Suprapubic skin (tissue), 4 donors: Measurements from ENCODE around the gene RPL39L. TPM values are rescaled to one million over a fixed set of nuclear protein-coding genes. Genes with fewer than 3 reads are reported as not detected.

ENCODE experiments used
- DNase-seq, 2 donors: peaks; one replicate each; pipeline ENCODE4 v3.0.0-alpha.2; 2019; ENCODE audit warnings: low spot score in 2 of 2
- H3K27ac ChIP-seq: fragments of 200-600 bp; sonication (generic); one replicate; pipeline ENCODE4 v1.5.1; 2019
- H3K27me3 ChIP-seq: fragments of 200-600 bp; sonication (generic); one replicate; pipeline ENCODE4 v1.5.1; 2019
- H3K36me3 ChIP-seq: fragments of 200-600 bp; sonication (generic); one replicate; pipeline ENCODE4 v1.5.1; 2019
- H3K4me1 ChIP-seq: fragments of 200-600 bp; sonication (generic); one replicate; pipeline ENCODE4 v1.5.1; 2019
- H3K4me3 ChIP-seq: fragments of 200-600 bp; sonication (generic); one replicate; pipeline ENCODE4 v1.5.1; 2019; ENCODE audit warnings: mild to moderate bottlenecking
- H3K9me3 ChIP-seq: fragments of 200-600 bp; sonication (generic); one replicate; pipeline ENCODE4 v1.5.1; 2019
- CTCF ChIP-seq, 2 donors: fragments of 200-600 bp in 1 of 2; fragments of 450-650 bp in 1 of 2; sonication (generic) in 1 of 2; IDR thresholded peaks; one replicate each; pipeline ENCODE4 v1.5.1; 2016 to 2019; ENCODE audit warnings: antibody characterized with exemption in 2 of 2, mild to moderate bottlenecking in 1 of 2, moderate library complexity in 1 of 2
- EP300 ChIP-seq: sonication (generic); formaldehyde crosslinking; IDR thresholded peaks from one replicate; pipeline ENCODE4 v1.6.1; 2017; ENCODE audit warnings: antibody characterized with exemption
- POLR2A ChIP-seq, 2 donors: fragments of 450-650 bp; IDR thresholded peaks; one replicate each; pipeline ENCODE4 v1.6.1; 2017; ENCODE audit warnings: antibody characterized with exemption in 2 of 2, mild to moderate bottlenecking in 2 of 2, moderate library complexity in 2 of 2
- POLR2AphosphoS5 ChIP-seq, 3 donors: sonication (generic); formaldehyde crosslinking; IDR thresholded peaks; one replicate each; pipeline ENCODE4 v1.6.1; 2017; ENCODE audit warnings: antibody characterized with exemption in 3 of 3
- WGBS: methylation state at CpG from one replicate; pipeline ENCODE4 v1.1.5; 2018; 5-methylcytosine and 5-hydroxymethylcytosine counted together
- total RNA-seq, 4 donors: library from RNA; depleted of rRNA; stranded (reverse); fragments of >200 nt; gene quantifications; one replicate each; pipeline ENCODE4 v1.1.0, GENCODE V29; 2016

The RPL39L gene
- total RNA-seq, 4 donors from 2014 or later: 7.1 to 12.2 (median 11.0) TPM

- WGBS: 34% methylated on average over 2 of the region's 2 CpGs
- no peak for DNase-seq
- Histone ChIP-seq H3K36me3 (no peaks in the 10 kb centered on the region), H3K4me1 (no peaks in the 10 kb centered on the region), H3K4me3 (no peak overlapping the region), H3K9me3 (no peaks in the 10 kb centered on the region), H3K27ac (no peak overlapping the region), H3K27me3 (no peaks in the 10 kb centered on the region)
- TF ChIP-seq CTCF (IDR thresholded peaks at IDR 0.05) (peak; percentile 8 to 38), POLR2A (IDR thresholded peaks at IDR 0.05) (no peak)
Observed at GRCh38 chr3:187112934-187113793, 26.1 kb downstream of the RPL39L start.

- Histone ChIP-seq H3K36me3 (no peaks in the 10 kb centered on the region), H3K4me1 (no peaks in the 10 kb centered on the region), H3K4me3 (no peak overlapping the region), H3K27me3 (no peaks in the 10 kb centered on the region), H3K9me3 (no peaks in the 10 kb centered on the region), H3K27ac (no peak overlapping the region)
- 100% methylated on average over 1 of the region's 1 CpG for WGBS
- DNase-seq: no peak
- TF ChIP-seq POLR2A (IDR thresholded peaks at IDR 0.05): no peak
- no peak for TF ChIP-seq EP300
- no peak for TF ChIP-seq CTCF (IDR thresholded peaks at IDR 0.05)
- no peak for TF ChIP-seq POLR2AphosphoS5 (IDR thresholded peaks at IDR 0.05)
Observed at GRCh38 chr3:187110156-187110555, 29.1 kb downstream of the RPL39L start.

- no peaks in the 10 kb centered on the region for H3K36me3 ChIP-seq
- H3K4me1 ChIP-seq: no peaks in the 10 kb centered on the region
- no peak for DNase-seq
- H3K4me3 ChIP-seq: no peak overlapping the region
- 82% methylated on average over 3 of the region's 3 CpGs for WGBS
- H3K9me3 ChIP-seq: no peaks in the 10 kb centered on the region
- H3K27ac ChIP-seq: no peak overlapping the region
- H3K27me3 ChIP-seq: no peaks in the 10 kb centered on the region
- TF ChIP-seq CTCF (IDR thresholded peaks at IDR 0.05): no peak
- TF ChIP-seq POLR2AphosphoS5 (IDR thresholded peaks at IDR 0.05): no peak
- no peak for TF ChIP-seq EP300
- TF ChIP-seq POLR2A (IDR thresholded peaks at IDR 0.05): no peak
Observed at GRCh38 chr3:187107989-187108388, 31.3 kb downstream of the RPL39L start.

- no peak for DNase-seq
- 89% methylated on average over 3 of the region's 3 CpGs for WGBS
- peaks cover 13% of the 10 kb centered on the region for H3K4me1 ChIP-seq
- no peaks in the 10 kb centered on the region for H3K9me3 ChIP-seq
- no peak overlapping the region for H3K4me3 ChIP-seq
- TF ChIP-seq POLR2A (IDR thresholded peaks at IDR 0.05): no peak
- no peak for TF ChIP-seq CTCF (IDR thresholded peaks at IDR 0.05)
- TF ChIP-seq POLR2AphosphoS5 (IDR thresholded peaks at IDR 0.05): no peak
- TF ChIP-seq EP300: no peak
- no peak overlapping the region for H3K27ac ChIP-seq
- H3K27me3 ChIP-seq: no peaks in the 10 kb centered on the region
- H3K36me3 ChIP-seq: no peaks in the 10 kb centered on the region
Observed at GRCh38 chr3:187105700-187106099, 33.6 kb downstream of the RPL39L start.

GRCh38 chr3:187104933-187105332, 34.4 kb downstream of the RPL39L start:
- Histone ChIP-seq H3K4me3 (peak overlapping the region; percentile 5), H3K27me3 (no peaks in the 10 kb centered on the region), H3K36me3 (no peaks in the 10 kb centered on the region), H3K4me1 (peaks cover 13% of the 10 kb centered on the region), H3K27ac (no peak overlapping the region), H3K9me3 (no peaks in the 10 kb centered on the region)
- DNase-seq: no peak
- 80% methylated on average over 7 of the region's 7 CpGs for WGBS
- no peak for TF ChIP-seq POLR2AphosphoS5 (IDR thresholded peaks at IDR 0.05)
- TF ChIP-seq EP300: no peak
- no peak for TF ChIP-seq POLR2A (IDR thresholded peaks at IDR 0.05)
- TF ChIP-seq CTCF (IDR thresholded peaks at IDR 0.05): no peak
